H1 (cell line): ENCODE measurements around the gene BMPR1A.

Experiments used
- RNF2 ChIP-seq: fragments of 200-900, 300-1000 bp; sonication (generic); IDR thresholded peaks from 2 replicates; pipeline ENCODE4 v1.7.1; 2016; ENCODE audit warnings: borderline replicate concordance, low read depth, mild to moderate bottlenecking, antibody characterized with exemption, low read length; ENCODE audit not compliant: poor library complexity, severe bottlenecking; ENCODE audit errors: missing control alignments
- SIX5 ChIP-seq: IDR thresholded peaks from 2 replicates; pipeline ENCODE4 v1.6.1; 2011; ENCODE audit warnings: mild to moderate bottlenecking, low read depth, low read length

DNA sequence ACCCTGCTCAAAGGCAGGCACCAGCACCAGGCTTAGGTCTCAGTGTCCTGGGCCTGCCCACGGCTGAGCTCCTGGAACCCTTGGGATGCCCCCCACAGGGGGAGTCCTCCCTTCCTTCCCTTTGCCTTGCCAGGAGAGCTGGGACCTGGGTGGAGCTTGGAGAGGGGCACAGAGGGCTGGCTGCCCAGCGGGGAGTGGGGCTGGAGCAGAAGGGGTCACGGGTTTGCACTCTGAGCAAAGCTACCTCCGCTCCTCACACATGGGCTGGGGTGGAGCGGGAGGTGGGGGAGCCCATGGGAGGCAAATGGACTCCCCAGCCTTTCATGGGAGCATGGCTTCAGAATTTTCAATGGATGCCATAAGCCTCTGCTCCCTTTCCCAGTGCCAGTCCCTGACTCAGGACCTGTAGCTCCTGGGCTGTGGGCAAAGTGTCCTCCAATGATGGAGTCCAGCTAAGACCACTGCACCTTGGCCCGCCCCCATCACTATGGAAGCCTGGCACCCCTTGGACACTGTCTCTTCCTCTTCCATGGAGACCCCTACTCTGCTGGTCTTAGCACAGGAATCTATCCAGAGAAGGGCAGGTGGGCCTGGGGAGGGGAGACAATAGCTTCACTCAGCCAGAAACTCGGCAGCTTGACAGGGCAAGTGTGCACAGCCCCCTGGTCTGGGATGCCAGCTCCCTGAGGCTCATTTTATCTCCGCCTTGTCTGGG is 48.2 kb upstream of the BMPR1A start:
- TF ChIP-seq RNF2 (no peak), SIX5 (no peak)
